ENCODE measurements around the gene DOCK11. TPM values are rescaled to one million over a fixed set of nuclear protein-coding genes. Genes with fewer than 3 reads are reported as not detected.

DOCK11 gene
- total RNA-seq, 1 donor from 2014 or later = 117 TPM

- no peak for DNase-seq (ENCODE audit: low spot score)
Measured at GRCh38 chrX:118499295-118499694, 3.7 kb downstream of the DOCK11 start.

- no peak for DNase-seq (ENCODE audit: low spot score)
Measured at GRCh38 chrX:118502161-118502789, 6.7 kb downstream of the DOCK11 start.

GRCh38 chrX:118503260-118504041 is 7.8 kb downstream of the DOCK11 start:
- DNase-seq (ENCODE audit: low spot score) = no peak

- DNase-seq (ENCODE audit: low spot score) = no peak
Measured at GRCh38 chrX:118504581-118504980, 9.0 kb downstream of the DOCK11 start.

GRCh38 chrX:118506805-118507480 is 11.3 kb downstream of the DOCK11 start:
- DNase-seq (ENCODE audit: low spot score) = no peak

GRCh38 chrX:118507766-118508165 is 12.2 kb downstream of the DOCK11 start:
- DNase-seq (ENCODE audit: low spot score) = no peak

- no peak for DNase-seq (ENCODE audit: low spot score)
Measured at GRCh38 chrX:118508221-118508620, 12.6 kb downstream of the DOCK11 start.

- DNase-seq (ENCODE audit: low spot score) = no peak
Measured at GRCh38 chrX:118508635-118509034, 13.0 kb downstream of the DOCK11 start.

GRCh38 chrX:118510111-118510510 is 14.5 kb downstream of the DOCK11 start:
- no peak for DNase-seq (ENCODE audit: low spot score)

- DNase-seq (ENCODE audit: low spot score) = no peak
Measured at GRCh38 chrX:118513120-118513898, 17.7 kb downstream of the DOCK11 start.

GRCh38 chrX:118519411-118520215 is 24.0 kb downstream of the DOCK11 start:
- DNase-seq (ENCODE audit: low spot score) = no peak

GRCh38 chrX:118520216-118521206 is 24.9 kb downstream of the DOCK11 start:
- DNase-seq (ENCODE audit: low spot score) = no peak

- DNase-seq (ENCODE audit: low spot score) = no peak
Measured at GRCh38 chrX:118521435-118521834, 25.8 kb downstream of the DOCK11 start.

- no peak for DNase-seq (ENCODE audit: low spot score)
Measured at GRCh38 chrX:118522230-118522926, 26.8 kb downstream of the DOCK11 start.

- no peak for DNase-seq (ENCODE audit: low spot score)
Measured at GRCh38 chrX:118523920-118524319, 28.3 kb downstream of the DOCK11 start.

GRCh38 chrX:118524344-118524743 is 28.7 kb downstream of the DOCK11 start:
- DNase-seq (ENCODE audit: low spot score) = no peak

- DNase-seq (ENCODE audit: low spot score) = no peak
Measured at GRCh38 chrX:118525174-118525730, 29.6 kb downstream of the DOCK11 start.

GRCh38 chrX:118526149-118526548 is 30.5 kb downstream of the DOCK11 start:
- no peak for DNase-seq (ENCODE audit: low spot score)

Data from mesenteric fat pad (tissue), 1 donor.